Measurements from ENCODE around the gene SLC2A9.

- TF ChIP-seq, protein P1, sequence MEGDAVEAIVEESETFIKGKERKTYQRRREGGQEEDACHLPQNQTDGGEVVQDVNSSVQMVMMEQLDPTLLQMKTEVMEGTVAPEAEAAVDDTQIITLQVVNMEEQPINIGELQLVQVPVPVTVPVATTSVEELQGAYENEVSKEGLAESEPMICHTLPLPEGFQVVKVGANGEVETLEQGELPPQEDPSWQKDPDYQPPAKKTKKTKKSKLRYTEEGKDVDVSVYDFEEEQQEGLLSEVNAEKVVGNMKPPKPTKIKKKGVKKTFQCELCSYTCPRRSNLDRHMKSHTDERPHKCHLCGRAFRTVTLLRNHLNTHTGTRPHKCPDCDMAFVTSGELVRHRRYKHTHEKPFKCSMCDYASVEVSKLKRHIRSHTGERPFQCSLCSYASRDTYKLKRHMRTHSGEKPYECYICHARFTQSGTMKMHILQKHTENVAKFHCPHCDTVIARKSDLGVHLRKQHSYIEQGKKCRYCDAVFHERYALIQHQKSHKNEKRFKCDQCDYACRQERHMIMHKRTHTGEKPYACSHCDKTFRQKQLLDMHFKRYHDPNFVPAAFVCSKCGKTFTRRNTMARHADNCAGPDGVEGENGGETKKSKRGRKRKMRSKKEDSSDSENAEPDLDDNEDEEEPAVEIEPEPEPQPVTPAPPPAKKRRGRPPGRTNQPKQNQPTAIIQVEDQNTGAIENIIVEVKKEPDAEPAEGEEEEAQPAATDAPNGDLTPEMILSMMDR (conservative IDR thresholded peaks at IDR 0.05 in 1 of 2, IDR thresholded peaks at IDR 0.05 in 1 of 2; ENCODE audit: low read depth in 1 of 2, low read length in 2 of 2): no peak
- TF ChIP-seq EZH2 (IDR thresholded peaks at IDR 0.05; ENCODE audit: low read length, missing control alignments): no peak
These were observed 8.1 kb upstream of the SLC2A9 start for GRCh38 chr4:10029403-10029802.
